GM10248 (cell line): ENCODE measurements around the gene CAPN10.

Experiments used
- CTCF ChIA-PET: fragments of 300-600 bp; sonication (Branson Sonifier 250); formaldehyde crosslinking; extraction: SDS; loops from one replicate; lab custom pipeline; 2021; ENCODE audit warnings: antibody characterized with exemption; lab: Yijun Ruan, JAX
- POLR2A ChIA-PET: fragments of 350-650 bp; sonication (Branson Sonifier 250); formaldehyde crosslinking; extraction: SDS; loops from one replicate; lab custom pipeline; 2020; ENCODE audit warnings: antibody characterized with exemption; lab: Yijun Ruan, JAX
- DNase-seq: peaks from one replicate; pipeline ENCODE4 v3.0.0; 2012; ENCODE audit errors: extremely low spot score
- TF ChIP-seq, protein P1 (sequence below): IDR thresholded peaks from 2 replicates; pipeline ENCODE4 v1.5.1; 2012; ENCODE audit warnings: mild to moderate bottlenecking, low read depth; ENCODE audit errors: extremely low read depth, missing control alignments, control extremely low read depth

Gene CAPN10

DNA sequence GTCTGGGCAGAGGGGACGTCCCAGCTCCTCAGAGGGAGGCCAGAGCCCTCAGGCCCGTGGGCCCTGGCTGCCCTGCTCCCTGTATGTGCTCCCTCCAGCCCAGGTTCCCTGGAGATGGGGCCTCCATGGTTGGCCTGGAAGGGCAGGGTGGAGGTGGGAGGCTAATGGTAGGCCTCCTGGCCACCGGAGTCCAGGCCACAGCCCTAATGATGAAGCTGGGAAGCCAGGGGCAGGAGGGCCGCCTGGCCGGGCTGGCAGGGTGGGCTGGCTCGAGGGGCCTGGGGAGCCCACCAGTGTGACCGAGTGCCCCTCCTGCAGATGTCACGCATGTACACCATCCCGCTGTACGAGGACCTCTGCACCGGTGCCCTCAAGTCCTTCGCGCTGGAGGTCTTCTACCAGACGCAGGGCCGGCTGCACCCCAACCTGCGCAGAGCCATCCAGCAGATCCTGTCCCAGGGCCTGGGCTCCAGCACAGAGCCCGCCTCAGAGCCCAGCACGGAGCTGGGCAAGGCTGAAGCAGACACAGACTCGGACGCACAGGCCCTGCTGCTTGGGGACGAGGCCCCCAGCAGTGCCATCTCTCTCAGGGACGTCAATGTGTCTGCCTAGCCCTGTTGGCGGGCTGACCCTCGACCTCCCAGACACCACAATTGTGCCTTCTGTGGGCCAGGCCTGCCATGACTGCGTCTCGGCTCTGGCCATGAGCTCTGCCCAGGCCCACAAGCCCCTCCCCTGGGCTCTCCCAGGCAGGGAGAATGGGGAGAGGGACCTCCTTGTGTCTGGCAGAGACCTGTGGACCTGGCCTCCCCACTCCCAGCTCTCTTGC, 9.0 kb upstream of the CAPN10 start:
- no peak for DNase-seq
- CTCF ChIA-PET: interaction anchor here (0.9 to 6.6 kb wide), 3 partner anchors 9 to 44 kb away, joined by 3 to 86 read pairs (median 17); partner anchors contain the start of gene RNPEPL1
- TF ChIP-seq, protein P1, sequence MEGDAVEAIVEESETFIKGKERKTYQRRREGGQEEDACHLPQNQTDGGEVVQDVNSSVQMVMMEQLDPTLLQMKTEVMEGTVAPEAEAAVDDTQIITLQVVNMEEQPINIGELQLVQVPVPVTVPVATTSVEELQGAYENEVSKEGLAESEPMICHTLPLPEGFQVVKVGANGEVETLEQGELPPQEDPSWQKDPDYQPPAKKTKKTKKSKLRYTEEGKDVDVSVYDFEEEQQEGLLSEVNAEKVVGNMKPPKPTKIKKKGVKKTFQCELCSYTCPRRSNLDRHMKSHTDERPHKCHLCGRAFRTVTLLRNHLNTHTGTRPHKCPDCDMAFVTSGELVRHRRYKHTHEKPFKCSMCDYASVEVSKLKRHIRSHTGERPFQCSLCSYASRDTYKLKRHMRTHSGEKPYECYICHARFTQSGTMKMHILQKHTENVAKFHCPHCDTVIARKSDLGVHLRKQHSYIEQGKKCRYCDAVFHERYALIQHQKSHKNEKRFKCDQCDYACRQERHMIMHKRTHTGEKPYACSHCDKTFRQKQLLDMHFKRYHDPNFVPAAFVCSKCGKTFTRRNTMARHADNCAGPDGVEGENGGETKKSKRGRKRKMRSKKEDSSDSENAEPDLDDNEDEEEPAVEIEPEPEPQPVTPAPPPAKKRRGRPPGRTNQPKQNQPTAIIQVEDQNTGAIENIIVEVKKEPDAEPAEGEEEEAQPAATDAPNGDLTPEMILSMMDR: no peak
- POLR2A ChIA-PET: no interaction called here

DNA sequence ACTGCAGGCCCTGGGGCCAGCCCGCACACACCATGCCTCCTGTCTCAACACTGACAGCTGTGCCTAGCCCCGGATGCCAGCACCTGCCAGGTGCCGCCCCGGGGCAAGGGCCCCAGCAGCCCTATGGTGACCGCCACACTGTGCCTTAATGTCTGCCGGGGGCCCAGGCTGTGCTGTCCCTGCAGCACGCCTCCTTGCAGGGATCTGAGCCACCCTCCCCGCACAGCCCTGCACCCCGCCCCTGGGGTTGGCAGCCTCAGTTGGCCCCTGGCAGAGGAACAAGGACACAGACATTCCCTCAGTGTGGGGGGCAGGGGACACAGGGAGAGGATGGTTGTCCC, 8.5 kb upstream of the CAPN10 start:
- CTCF ChIA-PET: interaction anchor here (0.9 to 6.6 kb wide), 3 partner anchors 9 to 44 kb away, joined by 3 to 86 read pairs (median 17); partner anchors contain the start of gene RNPEPL1
- POLR2A ChIA-PET: no interaction called here
- TF ChIP-seq, protein P1: no peak
- no peak for DNase-seq

DNA sequence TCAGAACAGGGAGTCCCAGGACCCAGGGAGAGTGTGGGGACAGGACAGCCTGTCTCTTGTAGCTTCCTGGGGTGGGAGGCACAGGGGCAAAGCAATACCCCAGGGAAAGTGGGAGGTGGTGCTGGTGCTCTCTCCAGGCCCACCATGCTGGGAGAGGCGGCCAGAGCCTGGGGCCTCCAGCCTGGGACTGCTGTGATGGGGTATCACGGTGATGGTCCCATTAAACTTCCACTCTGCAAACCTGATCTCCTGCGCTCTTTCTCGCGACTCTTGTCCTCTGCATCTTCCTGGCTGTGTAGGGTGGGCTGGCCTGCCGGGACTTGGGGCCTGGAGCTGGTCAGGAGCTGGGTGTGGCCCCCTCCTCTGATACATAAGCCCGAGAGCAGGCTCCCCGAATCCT, 8.0 kb upstream of the CAPN10 start:
- no peak for DNase-seq
- CTCF ChIA-PET: interaction anchor here (0.9 to 6.6 kb wide), 3 partner anchors 10 to 43 kb away, joined by 3 to 86 read pairs (median 17); partner anchors contain the start of gene RNPEPL1
- POLR2A ChIA-PET: no interaction called here
- TF ChIP-seq, protein P1: no peak

DNA sequence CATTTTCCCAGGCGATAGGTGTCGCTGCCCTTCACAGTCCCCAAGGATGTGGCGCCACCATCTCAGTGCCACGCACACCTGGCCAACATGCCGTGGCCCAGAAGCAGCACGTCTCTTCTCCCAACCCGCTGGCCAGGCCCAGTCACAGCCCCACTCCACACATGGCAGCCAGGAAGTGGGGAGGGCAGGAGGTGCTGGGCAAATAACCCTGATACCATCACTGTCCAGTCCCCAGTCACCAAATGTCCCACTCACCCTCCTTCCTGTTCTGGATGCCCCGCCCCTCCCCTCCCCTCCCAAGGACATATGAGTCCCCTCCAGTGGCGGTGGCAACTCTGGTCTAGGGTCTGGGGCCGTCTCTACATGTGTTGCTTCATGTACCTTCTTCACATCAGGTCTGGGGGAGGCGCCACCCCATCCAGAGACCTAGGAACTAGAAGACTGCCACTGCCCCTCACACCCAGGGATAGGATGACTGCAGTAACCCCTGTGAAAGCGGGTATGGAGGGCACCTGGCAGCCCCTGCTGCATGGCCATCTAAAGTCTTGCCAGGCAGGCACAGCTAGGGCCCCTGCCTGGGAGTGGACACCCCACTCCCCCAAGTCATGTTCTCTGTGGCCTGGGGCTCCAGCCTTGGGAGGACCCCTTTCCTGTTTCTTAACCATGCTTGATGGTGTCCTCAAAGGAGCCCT, 7.3 kb upstream of the CAPN10 start:
- no peak for DNase-seq
- POLR2A ChIA-PET: no interaction called here
- CTCF ChIA-PET: interaction anchor here (0.8 to 6.6 kb wide), 6 partner anchors 8 to 65 kb away, joined by 3 to 86 read pairs (median 8); partner anchors contain the start of gene RNPEPL1

DNA sequence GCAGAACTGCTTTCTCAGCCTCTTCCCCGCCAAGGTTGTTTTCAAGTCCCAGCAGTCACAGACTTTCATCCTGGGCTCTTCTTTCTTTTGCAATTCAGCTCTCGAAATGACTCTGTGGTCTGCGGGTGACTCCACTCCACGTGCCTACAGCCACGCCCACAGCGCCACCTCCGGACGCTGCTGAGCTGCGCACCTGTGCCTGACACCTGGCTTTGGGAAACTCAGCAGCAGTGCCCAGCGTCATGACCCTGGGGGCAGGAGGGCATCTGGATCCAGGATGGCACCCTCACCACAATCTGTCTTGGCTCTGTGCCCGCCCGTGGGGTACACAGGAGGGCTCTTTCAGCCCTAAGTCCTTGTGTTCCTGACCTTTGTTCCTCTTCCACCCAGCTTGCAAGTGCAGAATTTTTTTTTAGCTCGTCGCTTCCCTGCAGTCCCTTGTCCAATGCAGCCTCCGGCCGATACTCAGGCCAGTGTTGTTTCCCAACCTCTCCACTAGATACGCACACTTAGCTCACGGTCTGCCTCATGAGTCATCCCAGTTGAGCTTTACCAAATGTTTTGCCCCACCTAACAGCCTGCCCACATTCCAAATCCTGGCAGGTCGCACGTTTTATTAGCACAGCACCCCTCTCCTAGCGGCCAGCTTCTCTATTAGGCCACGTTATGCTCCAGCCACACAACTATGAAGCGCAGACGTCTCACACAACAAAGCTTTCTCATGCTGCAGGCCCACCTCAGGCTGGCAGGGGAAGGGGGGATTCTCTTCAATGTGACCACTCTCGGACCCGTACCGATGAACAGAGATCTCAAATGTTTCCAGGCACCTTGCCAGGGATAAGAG, 6.5 kb upstream of the CAPN10 start:
- CTCF ChIA-PET: interaction anchor here (0.8 to 6.6 kb wide), 6 partner anchors 9 to 66 kb away, joined by 3 to 86 read pairs (median 8); partner anchors contain the start of gene RNPEPL1
- POLR2A ChIA-PET: no interaction called here
- DNase-seq: peak; percentile 76
- TF ChIP-seq, protein P1: peak; percentile 34

More for the DNA sequence above, 7.3 kb upstream of the CAPN10 start:
- TF ChIP-seq, protein P1: no peak
